GM10266 (cell line): ENCODE measurements around the gene SIGLEC15.
"Not testable (repeated sequence)": the region's sequence is repeated elsewhere in the genome, so short reads cannot be mapped to it uniquely, and the experiment has no call there.

Source experiments
- DNase-seq: peaks from one replicate; pipeline ENCODE4 v3.0.0; 2012; ENCODE audit errors: extremely low spot score
- TF ChIP-seq, protein P1 (sequence below): IDR thresholded peaks from 2 replicates; pipeline ENCODE4 v1.5.1; 2012; ENCODE audit warnings: mild to moderate bottlenecking, low read depth; ENCODE audit not compliant: control insufficient read depth, insufficient read depth; ENCODE audit errors: missing control alignments

Gene SIGLEC15

GRCh38 chr18:45821026-45821425, 4.4 kb upstream of the SIGLEC15 start:
- TF ChIP-seq, protein P1, sequence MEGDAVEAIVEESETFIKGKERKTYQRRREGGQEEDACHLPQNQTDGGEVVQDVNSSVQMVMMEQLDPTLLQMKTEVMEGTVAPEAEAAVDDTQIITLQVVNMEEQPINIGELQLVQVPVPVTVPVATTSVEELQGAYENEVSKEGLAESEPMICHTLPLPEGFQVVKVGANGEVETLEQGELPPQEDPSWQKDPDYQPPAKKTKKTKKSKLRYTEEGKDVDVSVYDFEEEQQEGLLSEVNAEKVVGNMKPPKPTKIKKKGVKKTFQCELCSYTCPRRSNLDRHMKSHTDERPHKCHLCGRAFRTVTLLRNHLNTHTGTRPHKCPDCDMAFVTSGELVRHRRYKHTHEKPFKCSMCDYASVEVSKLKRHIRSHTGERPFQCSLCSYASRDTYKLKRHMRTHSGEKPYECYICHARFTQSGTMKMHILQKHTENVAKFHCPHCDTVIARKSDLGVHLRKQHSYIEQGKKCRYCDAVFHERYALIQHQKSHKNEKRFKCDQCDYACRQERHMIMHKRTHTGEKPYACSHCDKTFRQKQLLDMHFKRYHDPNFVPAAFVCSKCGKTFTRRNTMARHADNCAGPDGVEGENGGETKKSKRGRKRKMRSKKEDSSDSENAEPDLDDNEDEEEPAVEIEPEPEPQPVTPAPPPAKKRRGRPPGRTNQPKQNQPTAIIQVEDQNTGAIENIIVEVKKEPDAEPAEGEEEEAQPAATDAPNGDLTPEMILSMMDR: no peak
- DNase-seq: no peak

GRCh38 chr18:45821711-45822110, 3.8 kb upstream of the SIGLEC15 start:
- TF ChIP-seq, protein P1: no peak
- DNase-seq: no peak

GRCh38 chr18:45826084-45826483, 609 bp downstream of the SIGLEC15 start:
- TF ChIP-seq, protein P1: no peak
- DNase-seq: no peak

- DNase-seq: not testable (repeated sequence)
These were observed 1.2 kb downstream of the SIGLEC15 start for GRCh38 chr18:45826716-45827115.

GRCh38 chr18:45828917-45829811, 3.7 kb downstream of the SIGLEC15 start:
- DNase-seq: no peak
- TF ChIP-seq, protein P1: no peak

DNA sequence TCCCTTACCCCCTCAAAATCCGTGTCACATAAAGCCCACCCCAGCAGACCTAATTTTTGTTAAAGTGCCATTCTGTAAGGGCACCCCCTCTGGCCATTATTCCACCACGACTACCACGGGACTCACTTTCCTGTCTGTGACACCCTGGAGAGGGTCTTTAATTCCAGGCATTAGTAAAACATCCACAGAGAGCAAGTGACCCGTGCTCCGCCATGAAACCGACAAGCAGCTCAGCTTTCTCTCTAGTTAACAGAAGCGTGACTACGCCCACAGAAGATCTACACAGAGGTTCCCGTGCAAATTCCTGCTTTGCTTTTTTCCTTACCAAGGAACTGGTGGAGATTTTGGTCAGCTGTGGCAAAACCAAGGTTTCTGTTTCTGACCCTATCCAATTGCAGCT, 4.4 kb downstream of the SIGLEC15 start:
- TF ChIP-seq, protein P1: no peak
- DNase-seq: no peak

DNA sequence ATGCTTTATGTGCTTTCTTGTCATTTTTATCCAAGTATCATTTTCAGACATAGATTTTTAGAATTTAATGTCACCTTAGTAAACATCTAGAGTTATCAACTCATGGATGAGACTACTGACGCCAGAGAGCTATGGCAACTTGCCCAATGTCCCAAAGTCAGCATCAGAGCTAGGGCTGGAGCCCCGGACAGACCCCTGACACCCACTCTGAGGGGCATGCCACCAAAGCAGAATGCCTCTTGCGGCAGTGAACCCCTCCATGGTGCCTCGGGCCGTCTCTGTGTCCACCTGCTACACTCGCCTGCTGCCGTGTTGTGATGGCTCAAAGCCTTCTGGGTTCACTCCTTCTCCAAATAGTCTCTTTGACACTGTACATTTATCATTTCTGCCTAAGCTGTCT, 5.4 kb downstream of the SIGLEC15 start:
- TF ChIP-seq, protein P1: no peak
- no peak for DNase-seq
